GM21526 (cell line): Measurements from ENCODE around the gene MARCHF11.

Experiments used
- ATAC-seq: cut with Tn5 transposase; IDR thresholded peaks from one replicate; pipeline ENCODE4 v1.9.1; 2021; ENCODE audit warnings: moderate library complexity; ENCODE audit not compliant: unreplicated experiment, low FRiP score

MARCHF11 gene

GRCh38 chr5:16179511-16179935, at the start of gene MARCHF11:
Gene MARCHF11, minus strand, starts transcription at chr5:16179791. Its CDS starts 216 bp downstream, at chr5:16179575.
- no peak for ATAC-seq

GRCh38 chr5:16225927-16226326, 46.3 kb upstream of the MARCHF11 start:
- ATAC-seq, result no peak

- no peak for ATAC-seq
Measured at GRCh38 chr5:16192311-16192710, 12.7 kb upstream of the MARCHF11 start.

- ATAC-seq, result no peak
Measured at GRCh38 chr5:16180789-16181082, 1.1 kb upstream of the MARCHF11 start.

- ATAC-seq, result no peak
Measured at GRCh38 chr5:16179936-16180788, 571 bp upstream of the MARCHF11 start.

GRCh38 chr5:16178745-16179372, 732 bp downstream of the MARCHF11 start:
- ATAC-seq, result no peak

GRCh38 chr5:16169550-16169949, 10.0 kb downstream of the MARCHF11 start:
- no peak for ATAC-seq

- peak; percentile 96 for ATAC-seq
Measured at GRCh38 chr5:16160706-16161105, 18.9 kb downstream of the MARCHF11 start.

- no peak for ATAC-seq
Measured at GRCh38 chr5:16159636-16160035, 20.0 kb downstream of the MARCHF11 start.

- no peak for ATAC-seq
Measured at GRCh38 chr5:16156152-16156551, 23.4 kb downstream of the MARCHF11 start.

GRCh38 chr5:16152601-16153568, 26.7 kb downstream of the MARCHF11 start:
- ATAC-seq, result no peak

- ATAC-seq, result no peak
Measured at GRCh38 chr5:16149621-16150020, 30.0 kb downstream of the MARCHF11 start.

GRCh38 chr5:16147179-16147900, 32.3 kb downstream of the MARCHF11 start:
- no peak for ATAC-seq

- no peak for ATAC-seq
Measured at GRCh38 chr5:16144416-16144815, 35.2 kb downstream of the MARCHF11 start.

GRCh38 chr5:16143361-16144049, 36.1 kb downstream of the MARCHF11 start:
- ATAC-seq, result no peak

- ATAC-seq, result no peak
Measured at GRCh38 chr5:16140944-16141343, 38.6 kb downstream of the MARCHF11 start.

GRCh38 chr5:16140417-16140816, 39.2 kb downstream of the MARCHF11 start:
- ATAC-seq, result no peak

- no peak for ATAC-seq
Measured at GRCh38 chr5:16137177-16137576, 42.4 kb downstream of the MARCHF11 start.

GRCh38 chr5:16135506-16135905, 44.1 kb downstream of the MARCHF11 start:
- no peak for ATAC-seq

- no peak for ATAC-seq
Measured at GRCh38 chr5:16135003-16135402, 44.6 kb downstream of the MARCHF11 start.
